H1 (cell line): ENCODE results near the gene DTX3. TPM values are rescaled to one million over a fixed set of nuclear protein-coding genes. Genes with fewer than 3 reads are reported as not detected.

Experiments used
- BACH1 ChIP-seq: IDR thresholded peaks from 2 replicates; pipeline ENCODE4 v1.6.1; 2012; ENCODE audit warnings: low read length, improper control_type of control experiment
- BCL11A ChIP-seq, 2 experiments: IDR thresholded peaks; one replicate each; pipeline ENCODE4 v1.6.1; 2011; ENCODE audit warnings: low read depth in 2 of 2, low read length in 2 of 2, mild to moderate bottlenecking in 2 of 2
- CHD7 ChIP-seq: fragments of 300-600 bp; sonication (generic); IDR thresholded peaks from 2 replicates; pipeline ENCODE4 v1.7.1; 2012; ENCODE audit warnings: low read length, moderate library complexity, mild to moderate bottlenecking, inconsistent platforms; ENCODE audit not compliant: insufficient replicate concordance
- E2F6 ChIP-seq: IDR thresholded peaks from 2 replicates; pipeline ENCODE4 v1.6.1; 2012; ENCODE audit warnings: inconsistent platforms
- EZH2 ChIP-seq: fragments of 200-600 bp; sonication (generic); IDR thresholded peaks from 2 replicates; pipeline ENCODE4 v1.7.1; 2012; ENCODE audit warnings: low read depth, mild to moderate bottlenecking, moderate library complexity, low read length, inconsistent platforms; ENCODE audit not compliant: severe bottlenecking
- NRF1 ChIP-seq: IDR thresholded peaks from 2 replicates; pipeline ENCODE4 v1.6.1; 2011; ENCODE audit warnings: mild to moderate bottlenecking, low read depth, low read length, improper control_type of control experiment
- SAP30 ChIP-seq: fragments of 300-600 bp; sonication (generic); IDR thresholded peaks from 2 replicates; pipeline ENCODE4 v1.7.1; 2012; ENCODE audit warnings: low read length, moderate library complexity, mild to moderate bottlenecking, inconsistent platforms; ENCODE audit not compliant: insufficient read depth, insufficient replicate concordance
- polyA plus RNA-seq, 7 experiments: library from polyadenylated mRNA; depleted of rRNA in 3 of 7; stranded (reverse) in 5 of 7; unstranded in 2 of 7; fragments of >200 nt in 5 of 7; fragments of 200-250 nt in 2 of 7; gene quantifications; 1 replicate in 5 of 7; 2 replicates in 1 of 7; 4 replicates in 1 of 7; pipeline versions ENCODE4 v1.2.1 to v1.2.3, GENCODE V29; 2011 to 2013; ENCODE audit warnings: missing spikeins in 2 of 7, mixed read lengths in 2 of 7
- total RNA-seq: library from RNA; stranded (reverse); fragmentation: NEBNext Ultra II Directional; extraction: Animal tissue kit (Norgen Biotek cat#: 25700); gene quantifications from 2 replicates; pipeline ENCODE4 v1.2.1, GENCODE V29; 2021

Gene DTX3
- total and polyA plus RNA-seq, 2 of the 8 experiments (the other 6 are each of a cell fraction or from before 2014, with no cell fraction given): 41.8 to 92.5 TPM

GRCh38 chr12:57590864-57591781, 13.5 kb upstream of the DTX3 start, which contains the start of gene PIP4K2C (continued):
- TF ChIP-seq CHD7: no peak
- peak; percentile 31 for TF ChIP-seq E2F6
- no peak for TF ChIP-seq SAP30
- 0 out of 2 replicates have a peak, but pooled peaks have one; percentile 4 for TF ChIP-seq BACH1
- TF ChIP-seq NRF1: no peak
- peak; percentile 22 for TF ChIP-seq EZH2
- no peak for TF ChIP-seq BCL11A (IDR thresholded peaks at IDR 0.05; ENCODE audit: low read depth in 2 of 2, low read length in 2 of 2)
